NCI-H748 (cell line): ENCODE results near the gene TBXAS1.

Source experiments
- DNase-seq: peaks from one replicate; lab custom pipeline; 2025; ENCODE audit not compliant: unreplicated experiment; lab: John Stamatoyannopoulos, UW

The TBXAS1 gene

GRCh38 chr7:140039896-140040295, 210.8 kb downstream of the TBXAS1 start:
- DNase-seq = no peak

GRCh38 chr7:140041659-140042385, 212.8 kb downstream of the TBXAS1 start:
- no peak for DNase-seq

GRCh38 chr7:140042386-140042670, 213.3 kb downstream of the TBXAS1 start:
- DNase-seq = no peak

GRCh38 chr7:140044251-140044650, 215.2 kb downstream of the TBXAS1 start:
- no peak for DNase-seq

DNA sequence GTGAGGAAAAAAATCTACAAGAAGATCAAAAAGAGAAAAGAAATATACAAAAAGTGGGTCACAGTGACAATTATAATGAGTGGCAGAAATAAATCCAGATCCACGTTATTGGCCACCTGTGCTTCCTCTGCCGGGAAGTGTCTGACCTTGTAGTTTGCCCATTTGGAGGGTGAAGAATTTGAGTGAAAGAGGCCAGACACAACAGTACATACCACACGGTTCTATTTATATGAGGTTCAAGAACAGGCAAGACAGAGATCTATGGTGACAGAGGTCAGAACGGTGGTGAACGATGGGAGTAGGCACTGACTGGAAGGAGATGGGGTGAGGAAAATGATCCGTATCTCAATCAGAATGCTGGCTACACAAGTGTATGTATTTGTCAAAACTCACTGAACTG, 216.6 kb downstream of the TBXAS1 start:
- no peak for DNase-seq

- no peak for DNase-seq
Measured at GRCh38 chr7:140047197-140047596, 218.1 kb downstream of the TBXAS1 start.

- no peak for DNase-seq
Measured at GRCh38 chr7:140048138-140048537, 219.1 kb downstream of the TBXAS1 start.

DNA sequence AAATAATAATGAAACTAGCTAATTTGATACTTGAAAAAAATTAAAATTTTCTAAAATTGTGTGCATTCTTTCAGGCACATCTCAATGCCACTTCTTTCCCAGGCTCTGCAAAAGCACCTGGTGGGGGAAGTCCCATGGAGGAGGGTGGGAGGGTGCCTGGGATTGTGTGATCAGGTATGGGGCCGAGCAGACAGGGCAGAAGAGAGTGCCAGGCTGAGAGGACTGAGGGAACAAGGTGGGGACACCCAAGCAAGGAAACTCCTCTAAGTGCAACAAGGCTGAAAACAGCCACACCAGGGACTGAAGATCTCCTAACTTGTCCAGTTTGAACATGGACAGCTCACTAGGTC, 219.9 kb downstream of the TBXAS1 start:
- DNase-seq = no peak

DNA sequence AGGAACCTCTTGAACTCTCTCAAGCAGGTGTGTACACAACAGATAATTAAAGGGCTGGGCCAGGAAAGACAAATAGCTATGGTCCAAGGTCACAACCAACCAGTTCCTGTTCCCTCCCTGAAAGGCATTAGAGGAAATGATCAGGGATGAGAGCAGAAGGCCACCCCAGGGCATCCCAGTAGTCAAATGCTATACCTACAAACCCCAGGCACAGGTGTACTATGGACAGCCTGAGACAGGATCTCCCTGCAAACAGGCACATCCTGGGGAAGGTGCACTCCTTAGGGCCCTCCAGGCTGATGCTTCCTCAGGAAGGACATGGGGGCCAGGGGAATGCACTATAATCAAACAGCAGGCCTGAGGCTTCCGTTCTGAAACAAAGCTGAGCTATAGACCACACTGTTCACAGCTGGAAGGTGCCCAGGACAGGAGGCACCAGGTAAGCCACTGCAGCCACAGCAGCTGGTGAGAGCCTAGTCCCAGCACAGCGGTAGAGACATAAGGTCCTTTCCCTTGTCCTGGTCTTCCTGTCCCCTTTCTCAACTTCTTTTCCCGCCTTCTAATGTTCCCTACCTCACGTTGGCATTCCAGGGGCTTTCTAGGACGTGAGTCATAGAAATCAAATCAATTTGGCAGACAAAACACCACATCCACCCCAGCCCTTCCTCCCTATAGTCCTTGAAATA, 220.4 kb downstream of the TBXAS1 start:
- peak; percentile 44 for DNase-seq

DNA sequence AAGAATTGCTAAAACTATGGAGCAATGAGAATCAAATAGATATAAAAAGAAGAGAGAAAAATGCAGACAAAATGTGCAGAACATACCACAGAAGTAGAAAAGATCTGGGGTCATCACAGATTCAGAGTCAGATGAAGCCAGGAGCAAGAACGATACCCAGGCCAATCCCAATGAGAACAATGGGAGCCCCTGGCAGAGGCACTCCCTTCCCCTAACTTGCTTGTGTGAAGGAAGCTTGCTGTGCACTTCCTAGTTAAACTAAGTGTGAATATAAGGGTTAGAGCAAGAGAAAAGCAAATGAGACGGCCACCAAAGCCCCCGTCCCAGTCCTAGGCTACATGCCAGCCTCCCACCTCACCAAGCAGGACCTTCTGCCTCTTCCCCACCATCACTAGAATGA, 221.0 kb downstream of the TBXAS1 start:
- no peak for DNase-seq

- no peak for DNase-seq
Measured at GRCh38 chr7:140051820-140052219, 222.8 kb downstream of the TBXAS1 start.

DNA sequence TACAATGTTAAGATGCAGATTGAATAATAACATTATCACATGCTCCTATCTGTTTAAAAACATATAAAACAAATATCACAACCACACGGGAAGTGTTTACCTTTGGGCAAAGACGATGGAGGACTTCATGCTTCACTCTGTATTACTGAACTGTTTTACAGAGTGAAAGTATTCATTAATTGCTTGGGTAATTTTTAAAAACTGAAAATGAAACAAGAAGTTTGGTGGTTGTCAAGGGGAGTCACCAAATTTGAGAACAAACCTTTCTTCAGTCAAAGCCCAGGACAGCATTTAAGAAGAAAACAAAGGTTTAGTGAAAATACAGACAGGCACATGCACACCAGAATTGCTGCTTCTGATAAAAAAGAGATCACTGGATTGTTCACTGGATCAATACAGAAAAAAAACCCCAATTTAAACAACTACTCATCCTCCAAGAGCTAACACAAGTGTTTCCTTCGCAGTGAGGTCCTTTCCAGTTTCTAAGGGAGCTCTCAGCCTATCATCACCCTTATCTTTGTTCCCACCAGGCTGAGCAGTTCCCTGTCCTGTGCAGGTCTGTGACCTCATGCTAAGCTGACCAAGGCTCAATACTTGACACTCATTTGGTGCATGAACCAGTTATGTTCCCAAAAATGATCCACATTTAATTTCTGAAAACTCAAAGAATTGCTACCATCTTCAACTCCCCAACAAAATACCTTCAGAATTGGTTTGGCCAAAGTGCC, 224.9 kb downstream of the TBXAS1 start:
- no peak for DNase-seq

GRCh38 chr7:140054751-140055150, 225.7 kb downstream of the TBXAS1 start:
- no peak for DNase-seq

DNA sequence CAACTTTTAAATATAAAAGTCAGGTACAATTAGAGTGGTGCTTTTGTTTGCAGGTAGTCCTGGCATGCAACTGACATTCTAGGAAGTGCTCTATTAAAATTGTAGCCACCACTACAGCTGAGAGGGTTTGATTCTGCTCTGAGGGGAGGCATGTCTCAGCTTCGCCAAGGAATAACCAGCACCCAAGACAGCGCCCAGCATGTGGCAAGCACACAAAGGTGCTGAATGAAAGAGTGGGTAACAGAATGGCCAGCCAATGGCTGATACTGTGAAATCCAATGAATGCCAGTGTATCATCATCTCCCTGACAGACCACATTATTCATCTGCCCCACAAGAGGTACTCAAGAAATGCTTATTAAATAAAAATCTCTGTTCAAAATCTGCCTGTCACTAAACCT, 226.8 kb downstream of the TBXAS1 start:
- DNase-seq = no peak

DNA sequence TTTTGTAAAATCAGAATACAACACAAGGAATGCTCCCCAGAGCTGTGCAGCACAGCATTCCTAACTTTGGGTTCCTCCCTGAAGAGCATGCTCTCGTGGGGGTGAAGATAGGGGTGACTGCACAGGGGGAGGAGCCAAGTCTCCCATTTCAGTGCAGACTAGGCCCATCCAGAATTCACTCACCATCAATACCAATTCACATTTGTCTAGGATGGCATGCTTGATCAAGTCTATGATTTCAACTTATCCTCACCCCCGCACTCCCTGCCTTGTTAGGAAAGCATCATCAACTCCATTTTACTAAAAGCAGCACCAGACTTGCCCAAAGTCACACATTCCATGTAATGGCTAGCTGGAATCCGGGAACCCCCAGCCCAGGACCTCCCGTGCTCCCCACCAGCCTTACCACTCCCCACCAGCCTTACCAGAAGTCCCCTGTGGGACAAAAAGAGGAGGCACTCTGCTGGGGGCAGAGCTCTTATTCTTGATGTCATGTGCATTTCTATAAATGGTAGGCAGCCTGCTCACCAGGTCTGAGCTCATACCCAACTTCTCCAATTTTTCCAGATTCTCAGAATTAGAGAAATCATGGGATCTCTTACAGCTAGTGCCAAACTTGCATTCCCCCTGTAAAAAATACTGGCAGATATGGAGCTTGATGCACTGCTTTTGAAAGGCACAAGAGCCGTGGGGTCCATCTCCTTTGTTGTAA, 227.5 kb downstream of the TBXAS1 start:
- DNase-seq = no peak

GRCh38 chr7:140057143-140057535, 228.1 kb downstream of the TBXAS1 start:
- DNase-seq = no peak

DNA sequence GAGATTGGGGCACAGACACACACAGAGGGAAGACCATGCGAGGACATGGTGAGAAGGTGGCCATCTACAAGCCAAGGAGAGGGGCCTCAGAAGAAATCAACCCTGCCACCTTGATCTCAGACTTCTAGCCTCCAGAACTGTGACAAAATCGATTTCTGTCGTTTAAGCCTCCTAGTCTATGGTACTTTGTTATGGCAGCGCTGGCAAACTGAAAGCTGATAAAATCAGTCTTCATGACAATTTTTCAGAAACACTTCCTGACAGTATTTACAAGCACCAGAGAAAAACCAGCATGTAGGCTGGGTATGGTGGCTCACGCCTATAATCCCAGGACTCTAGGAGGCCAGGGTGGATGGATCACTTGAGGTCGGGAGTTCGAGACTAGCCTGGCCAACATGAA, 229.5 kb downstream of the TBXAS1 start:
- no peak for DNase-seq

DNA sequence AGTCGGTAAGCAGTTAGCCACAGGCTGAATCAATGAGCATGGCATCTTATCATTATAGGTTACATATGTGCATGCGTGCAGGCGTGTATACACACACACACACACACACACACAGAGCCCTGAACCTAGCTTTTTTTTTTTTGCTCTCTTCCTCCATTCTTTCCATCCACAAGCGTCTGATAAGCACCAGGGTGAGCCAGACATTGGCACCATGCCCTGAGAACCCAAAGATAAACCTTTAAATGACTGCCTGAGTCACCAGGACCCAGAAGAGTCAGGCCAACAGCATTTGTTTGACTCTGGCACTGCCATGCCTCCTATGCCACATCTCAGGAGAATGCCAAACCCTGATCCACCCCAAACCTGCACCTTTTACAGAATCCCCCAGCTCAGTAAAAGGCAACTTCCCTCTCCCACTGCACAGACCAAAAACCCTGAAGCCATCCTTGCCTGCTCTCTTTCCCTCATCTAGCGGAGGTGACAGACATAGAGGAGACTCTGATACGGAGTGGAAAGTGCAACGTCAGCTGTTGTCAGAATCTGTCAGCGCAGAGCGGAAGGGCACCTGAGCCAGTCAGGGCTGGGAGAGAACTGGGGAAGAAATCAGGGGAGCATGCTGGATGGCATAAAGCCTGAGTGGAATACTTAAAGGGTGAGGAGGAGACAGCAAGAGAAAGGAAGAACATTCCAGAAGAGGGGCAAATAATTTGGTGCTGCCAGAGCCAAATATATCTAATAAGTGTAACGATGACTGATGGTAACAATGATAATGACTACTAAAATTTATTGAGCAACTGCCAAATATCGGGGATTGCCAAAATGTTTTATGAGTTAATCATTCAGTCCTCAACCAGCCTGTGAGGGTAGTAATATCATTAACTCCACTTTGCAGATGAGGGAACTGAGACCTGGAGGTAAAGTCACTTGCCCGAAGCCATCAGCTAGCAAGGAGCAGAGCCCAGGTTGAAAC, 230.5 kb downstream of the TBXAS1 start:
- no peak for DNase-seq

GRCh38 chr7:140060243-140060630, 231.2 kb downstream of the TBXAS1 start:
- DNase-seq = no peak

DNA sequence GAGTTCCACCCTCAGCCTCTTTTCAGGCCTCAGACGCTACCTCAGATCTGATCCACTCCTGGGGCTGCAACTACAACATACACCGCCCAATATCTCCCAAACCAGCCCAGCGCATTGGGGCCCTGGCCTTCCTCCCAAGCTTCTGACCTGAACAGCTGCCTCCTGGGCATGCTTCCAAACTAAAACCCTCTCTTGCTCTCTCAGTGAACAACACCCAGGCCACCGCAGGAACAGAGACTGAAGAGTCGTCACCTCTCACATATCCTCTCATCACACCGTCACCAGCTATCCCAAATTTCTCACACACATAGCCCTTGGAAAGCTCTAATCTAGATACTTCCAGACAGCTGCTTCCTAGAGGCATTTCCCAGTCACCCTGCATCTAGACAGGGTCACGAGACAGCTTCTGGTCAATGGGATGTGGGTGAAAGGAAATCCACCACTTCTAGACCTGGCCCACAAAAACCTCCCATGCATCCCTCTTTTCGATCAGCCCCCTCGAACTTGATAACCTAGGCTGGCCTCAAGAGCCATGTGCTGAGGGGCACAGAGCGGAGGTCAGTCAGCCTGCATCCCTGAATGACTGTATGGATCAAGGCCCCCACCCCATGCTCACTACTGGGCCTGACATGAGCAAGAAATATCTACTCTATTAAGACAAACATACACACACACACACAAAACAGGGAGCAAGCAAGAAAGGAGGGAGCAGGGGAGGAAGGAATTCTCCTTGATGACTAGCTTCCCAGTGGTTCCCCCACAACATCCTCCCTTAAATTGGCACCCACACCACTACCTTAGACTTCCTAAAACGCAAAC, 231.9 kb downstream of the TBXAS1 start:
- peak; percentile 26 for DNase-seq
